Astrocyte (in vitro differentiated cells and primary cell): ENCODE data around the gene SPATA9. TPM values are rescaled to one million over a fixed set of nuclear protein-coding genes. Genes with fewer than 3 reads are reported as not detected.

ENCODE experiments used
- DNase-seq: peaks from one replicate; pipeline ENCODE4 v3.0.0-alpha.2; 2010; ENCODE audit warnings: low read depth
- FAIRE-seq: peaks from 2 replicates; lab custom pipeline; 2011; peaks lifted over from hg19 to GRCh38; lab: Jason Lieb, UNC
- H2AFZ ChIP-seq: 2 replicates; pipeline ENCODE4 v1.6.0; 2012; ENCODE audit warnings: low read depth, low read length, inconsistent platforms
- H3K27ac ChIP-seq: 2 replicates; pipeline ENCODE4 v1.5.1; 2011; ENCODE audit warnings: low read depth, low read length, inconsistent platforms
- H3K27me3 ChIP-seq: 2 replicates; pipeline ENCODE4 v1.6.0; 2011; ENCODE audit warnings: low read length, inconsistent platforms; ENCODE audit not compliant: insufficient read depth
- H3K36me3 ChIP-seq: 2 replicates; pipeline ENCODE4 v1.5.1; 2011; ENCODE audit warnings: low read length, inconsistent platforms; ENCODE audit not compliant: insufficient read depth
- H3K4me1 ChIP-seq: 2 replicates; pipeline ENCODE4 v1.5.1; 2011; ENCODE audit warnings: low read length, inconsistent platforms; ENCODE audit not compliant: insufficient read depth
- H3K4me2 ChIP-seq: 2 replicates; pipeline ENCODE4 v1.6.0; 2012; ENCODE audit warnings: low read length, inconsistent platforms
- H3K4me3 ChIP-seq: 2 replicates; pipeline ENCODE4 v1.5.1; 2011; ENCODE audit warnings: low read depth, mild to moderate bottlenecking, low read length, inconsistent platforms; ENCODE audit not compliant: insufficient read depth
- H3K79me2 ChIP-seq: 2 replicates; pipeline ENCODE4 v1.6.0; 2012; ENCODE audit warnings: mild to moderate bottlenecking, low read length, inconsistent platforms; ENCODE audit not compliant: insufficient read depth
- H3K9ac ChIP-seq: 2 replicates; pipeline ENCODE4 v1.6.0; 2012; ENCODE audit warnings: mild to moderate bottlenecking, low read length, inconsistent platforms
- H3K9me3 ChIP-seq: 2 replicates; pipeline ENCODE4 v1.5.1; 2012; ENCODE audit warnings: low read depth, mild to moderate bottlenecking, low read length, inconsistent platforms; ENCODE audit not compliant: insufficient read depth
- H4K20me1 ChIP-seq: 2 replicates; pipeline ENCODE4 v1.6.0; 2012; ENCODE audit warnings: low read length, inconsistent platforms; ENCODE audit not compliant: insufficient read depth
- H3K27ac Mint-ChIP-seq: one replicate; pipeline ENCODE4 v1.8.0; 2021; ENCODE audit warnings: mild to moderate bottlenecking, mixed read lengths; ENCODE audit not compliant: unreplicated experiment
- H3K27me3 Mint-ChIP-seq: one replicate; pipeline ENCODE4 v1.8.0; 2021; ENCODE audit warnings: low read depth, mixed read lengths; ENCODE audit not compliant: unreplicated experiment
- H3K36me3 Mint-ChIP-seq: one replicate; pipeline ENCODE4 v1.8.0; 2021; ENCODE audit warnings: low read depth, mixed read lengths; ENCODE audit not compliant: unreplicated experiment
- H3K4me1 Mint-ChIP-seq: one replicate; pipeline ENCODE4 v1.8.0; 2021; ENCODE audit warnings: low read depth, mixed read lengths; ENCODE audit not compliant: unreplicated experiment
- H3K4me3 Mint-ChIP-seq: one replicate; pipeline ENCODE4 v1.8.0; 2021; ENCODE audit warnings: mild to moderate bottlenecking, moderate library complexity, mixed read lengths; ENCODE audit not compliant: unreplicated experiment
- H3K9me3 Mint-ChIP-seq: one replicate; pipeline ENCODE4 v1.8.0; 2021; ENCODE audit warnings: mild to moderate bottlenecking, mixed read lengths; ENCODE audit not compliant: unreplicated experiment
- EZH2 ChIP-seq: IDR thresholded peaks from 2 replicates; pipeline ENCODE4 v1.6.1; 2012; ENCODE audit warnings: mild to moderate bottlenecking, low read length, inconsistent platforms; ENCODE audit not compliant: insufficient read depth
- total RNA-seq: library from RNA; stranded (reverse); gene quantifications from 2 replicates; pipeline ENCODE4 v1.2.1, GENCODE V29; 2021
- TF ChIP-seq, protein P1 (sequence below): IDR thresholded peaks from 2 replicates; pipeline ENCODE4 v1.5.1; 2011; ENCODE audit warnings: low read depth, mild to moderate bottlenecking, inconsistent platforms, low read length, moderate library complexity; ENCODE audit not compliant: insufficient read depth

SPATA9 gene
- total RNA-seq, 1 donor from 2014 or later, result 0.98 TPM

DNA sequence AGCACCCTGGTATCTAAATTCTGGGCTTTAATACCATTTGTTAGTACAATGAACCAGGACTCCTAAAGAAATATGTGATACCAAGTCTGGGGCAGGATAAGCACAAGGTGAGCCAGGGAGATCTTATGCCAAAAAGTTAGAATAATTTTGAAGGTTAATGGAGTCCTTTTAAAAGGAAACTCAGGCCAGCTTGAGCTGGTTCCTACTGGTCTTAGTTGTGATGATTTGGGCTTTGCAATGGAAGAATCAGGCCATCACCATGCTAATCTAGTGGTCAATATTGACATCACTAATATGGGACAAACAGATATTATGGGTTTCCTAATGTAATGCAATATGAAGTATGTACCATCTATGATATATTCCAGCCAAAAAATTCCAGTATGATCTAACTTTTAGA is 7.5 kb upstream of the SPATA9 start:
- no peak overlapping the region for H3K27ac ChIP-seq
- no peaks in the 10 kb centered on the region for H3K9me3 ChIP-seq
- DNase-seq, result no peak
- no peak overlapping the region for H3K4me2 ChIP-seq
- H3K9ac ChIP-seq, result no peak overlapping the region
- H3K4me3 Mint-ChIP-seq, result no peak overlapping the region
- H3K4me3 ChIP-seq, result no peak overlapping the region
- H3K4me1 ChIP-seq, result no peaks in the 10 kb centered on the region
- no peaks in the 10 kb centered on the region for H3K79me2 ChIP-seq
- H3K4me1 Mint-ChIP-seq, result peaks cover 2% of the 10 kb centered on the region
- H3K27ac Mint-ChIP-seq, result no peak overlapping the region
- H3K36me3 Mint-ChIP-seq, result no peaks in the 10 kb centered on the region
- no peaks in the 10 kb centered on the region for H3K27me3 Mint-ChIP-seq
- no peak for TF ChIP-seq EZH2
- TF ChIP-seq, protein P1, sequence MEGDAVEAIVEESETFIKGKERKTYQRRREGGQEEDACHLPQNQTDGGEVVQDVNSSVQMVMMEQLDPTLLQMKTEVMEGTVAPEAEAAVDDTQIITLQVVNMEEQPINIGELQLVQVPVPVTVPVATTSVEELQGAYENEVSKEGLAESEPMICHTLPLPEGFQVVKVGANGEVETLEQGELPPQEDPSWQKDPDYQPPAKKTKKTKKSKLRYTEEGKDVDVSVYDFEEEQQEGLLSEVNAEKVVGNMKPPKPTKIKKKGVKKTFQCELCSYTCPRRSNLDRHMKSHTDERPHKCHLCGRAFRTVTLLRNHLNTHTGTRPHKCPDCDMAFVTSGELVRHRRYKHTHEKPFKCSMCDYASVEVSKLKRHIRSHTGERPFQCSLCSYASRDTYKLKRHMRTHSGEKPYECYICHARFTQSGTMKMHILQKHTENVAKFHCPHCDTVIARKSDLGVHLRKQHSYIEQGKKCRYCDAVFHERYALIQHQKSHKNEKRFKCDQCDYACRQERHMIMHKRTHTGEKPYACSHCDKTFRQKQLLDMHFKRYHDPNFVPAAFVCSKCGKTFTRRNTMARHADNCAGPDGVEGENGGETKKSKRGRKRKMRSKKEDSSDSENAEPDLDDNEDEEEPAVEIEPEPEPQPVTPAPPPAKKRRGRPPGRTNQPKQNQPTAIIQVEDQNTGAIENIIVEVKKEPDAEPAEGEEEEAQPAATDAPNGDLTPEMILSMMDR, result no peak
- no peaks in the 10 kb centered on the region for H3K36me3 ChIP-seq
- no peak for FAIRE-seq
- H3K27me3 ChIP-seq, result no peaks in the 10 kb centered on the region
- H4K20me1 ChIP-seq, result no peaks in the 10 kb centered on the region
- no peaks in the 10 kb centered on the region for H3K9me3 Mint-ChIP-seq
- no peak overlapping the region for H2AFZ ChIP-seq

DNA sequence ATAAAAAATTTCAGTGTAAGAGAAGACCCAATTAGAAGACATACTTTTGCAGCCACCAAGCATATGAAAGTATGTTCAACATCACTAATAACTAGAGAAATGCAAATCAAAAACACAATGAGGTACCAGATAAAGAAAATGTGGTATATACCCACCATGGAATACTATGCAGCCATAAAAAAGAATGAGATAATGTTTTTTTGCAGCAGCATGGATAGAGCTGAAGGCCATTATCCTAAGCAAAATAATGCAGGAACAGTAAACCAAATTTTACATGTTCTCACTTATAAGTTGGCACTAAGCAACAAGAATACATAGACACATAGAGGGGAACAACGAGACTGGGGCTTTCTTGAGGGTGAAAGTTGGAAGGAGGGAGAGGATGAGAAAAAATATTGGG is 6.9 kb upstream of the SPATA9 start:
- H3K36me3 ChIP-seq, result no peaks in the 10 kb centered on the region
- no peaks in the 10 kb centered on the region for H3K27me3 Mint-ChIP-seq
- no peak for FAIRE-seq
- H3K4me1 ChIP-seq, result no peaks in the 10 kb centered on the region
- H2AFZ ChIP-seq, result no peak overlapping the region
- H4K20me1 ChIP-seq, result no peaks in the 10 kb centered on the region
- H3K79me2 ChIP-seq, result no peaks in the 10 kb centered on the region
- no peak overlapping the region for H3K4me3 ChIP-seq
- TF ChIP-seq, protein P1, result no peak
- no peak for TF ChIP-seq EZH2
- H3K4me2 ChIP-seq, result no peak overlapping the region
- H3K9me3 ChIP-seq, result no peaks in the 10 kb centered on the region
- H3K27ac Mint-ChIP-seq, result no peak overlapping the region
- no peaks in the 10 kb centered on the region for H3K27me3 ChIP-seq
- H3K27ac ChIP-seq, result no peak overlapping the region
- no peaks in the 10 kb centered on the region for H3K36me3 Mint-ChIP-seq
- H3K4me1 Mint-ChIP-seq, result peaks cover 2% of the 10 kb centered on the region
- H3K4me3 Mint-ChIP-seq, result no peak overlapping the region
- H3K9ac ChIP-seq, result no peak overlapping the region
- H3K9me3 Mint-ChIP-seq, result no peaks in the 10 kb centered on the region
- no peak for DNase-seq

DNA sequence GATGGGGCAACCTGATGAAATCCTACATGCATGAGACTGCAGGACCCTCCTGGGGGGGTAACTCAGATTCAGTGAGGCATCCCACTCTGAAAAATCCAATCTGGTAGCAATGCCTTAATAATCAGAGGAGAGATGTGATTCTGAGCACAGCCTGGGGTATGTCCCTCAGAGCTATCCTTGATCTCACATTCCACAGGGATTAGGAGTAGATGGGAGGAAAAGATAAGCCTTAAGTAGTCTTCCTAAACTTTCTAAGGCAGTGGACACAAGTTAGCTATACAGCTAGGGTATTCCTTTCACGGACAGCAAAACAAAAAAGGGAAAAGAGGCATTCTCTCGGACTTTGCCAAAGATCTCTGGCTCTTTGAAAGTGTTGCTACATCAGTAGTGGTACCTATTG is 3.9 kb upstream of the SPATA9 start:
- TF ChIP-seq, protein P1, result no peak
- no peak for TF ChIP-seq EZH2
- Mint-ChIP-seq H3K4me1 (peaks cover 2% of the 10 kb centered on the region), H3K4me3 (no peak overlapping the region), H3K27ac (no peak overlapping the region), H3K9me3 (no peaks in the 10 kb centered on the region), H3K27me3 (no peaks in the 10 kb centered on the region), H3K36me3 (no peaks in the 10 kb centered on the region)
- DNase-seq, result peak; percentile 22
- no peaks in the 10 kb centered on the region for H3K36me3 ChIP-seq
- H3K9me3 ChIP-seq, result no peaks in the 10 kb centered on the region
- no peaks in the 10 kb centered on the region for H3K27me3 ChIP-seq
- no peaks in the 10 kb centered on the region for H3K79me2 ChIP-seq
- no peak for FAIRE-seq
- no peaks in the 10 kb centered on the region for H3K4me1 ChIP-seq
- no peak overlapping the region for H2AFZ ChIP-seq
- no peak overlapping the region for H3K9ac ChIP-seq
- H3K27ac ChIP-seq, result no peak overlapping the region
- H4K20me1 ChIP-seq, result no peaks in the 10 kb centered on the region
- no peak overlapping the region for H3K4me2 ChIP-seq
- no peak overlapping the region for H3K4me3 ChIP-seq
